Measurements from ENCODE around the gene SDK2.

SDK2 gene

DNA sequence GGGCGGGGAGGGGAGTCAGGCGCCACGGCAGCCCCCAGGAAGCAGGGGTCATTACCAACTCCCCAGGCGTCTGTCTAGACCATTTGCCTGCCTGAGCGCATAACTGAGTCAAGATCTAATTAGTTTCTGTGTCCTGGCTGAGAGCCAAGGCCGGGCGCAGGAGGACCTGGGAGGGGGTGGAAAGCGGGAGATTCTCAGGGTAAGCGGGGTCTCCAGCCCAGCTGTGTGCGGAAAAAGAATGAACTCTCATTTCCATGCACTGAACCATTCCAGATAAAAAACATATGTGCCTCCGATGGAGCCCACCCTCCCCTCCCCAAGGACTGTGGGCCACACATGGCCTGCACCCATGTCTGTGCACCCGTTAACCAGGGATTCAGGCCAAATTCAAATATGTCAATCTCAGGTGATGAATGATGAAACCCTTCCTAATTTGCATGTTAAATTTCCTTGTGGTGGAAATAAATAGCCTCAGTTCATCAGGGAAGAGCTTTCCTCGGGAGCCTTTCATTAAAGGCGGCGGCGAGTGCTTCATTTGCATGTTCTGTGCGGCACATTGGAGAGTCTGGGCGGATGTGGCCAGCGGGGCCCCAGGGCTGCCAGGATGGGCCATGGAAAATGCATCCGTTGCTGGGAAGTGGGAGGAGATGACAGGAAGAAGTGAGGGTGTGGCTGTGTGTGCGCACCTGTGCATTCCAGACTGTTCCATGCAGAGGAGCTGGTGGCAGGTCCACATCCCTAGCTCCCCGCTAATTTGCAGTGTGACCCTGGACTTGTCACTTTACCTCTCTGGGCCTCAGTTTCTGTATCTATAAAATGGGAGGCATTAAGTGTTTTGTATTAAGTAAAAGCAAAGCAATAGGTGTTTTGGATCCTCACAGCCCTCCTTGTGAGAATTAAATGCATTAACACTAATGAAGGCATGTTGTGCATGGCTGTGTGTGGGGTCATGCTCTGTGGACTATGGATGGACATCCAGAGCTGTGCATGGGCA lies 151.1 kb downstream of the SDK2 start:
- Histone ChIP-seq H3K27me3 (ENCODE audit: control insufficient read depth, insufficient read depth, low read length) (no peaks in the 10 kb centered on the region), H3K4me3 (ENCODE audit: low read depth, low read length) (no peak overlapping the region), H3K9ac (ENCODE audit: low read depth, low read length) (no peak overlapping the region), H3K9me3 (ENCODE audit: control insufficient read depth, insufficient read depth, low read length) (no peaks in the 10 kb centered on the region), H3K4me1 (ENCODE audit: control insufficient read depth, insufficient read depth, low read length) (peaks cover 11% of the 10 kb centered on the region), H3K36me3 (ENCODE audit: control insufficient read depth, insufficient read depth, low read length) (no peaks in the 10 kb centered on the region)

DNA sequence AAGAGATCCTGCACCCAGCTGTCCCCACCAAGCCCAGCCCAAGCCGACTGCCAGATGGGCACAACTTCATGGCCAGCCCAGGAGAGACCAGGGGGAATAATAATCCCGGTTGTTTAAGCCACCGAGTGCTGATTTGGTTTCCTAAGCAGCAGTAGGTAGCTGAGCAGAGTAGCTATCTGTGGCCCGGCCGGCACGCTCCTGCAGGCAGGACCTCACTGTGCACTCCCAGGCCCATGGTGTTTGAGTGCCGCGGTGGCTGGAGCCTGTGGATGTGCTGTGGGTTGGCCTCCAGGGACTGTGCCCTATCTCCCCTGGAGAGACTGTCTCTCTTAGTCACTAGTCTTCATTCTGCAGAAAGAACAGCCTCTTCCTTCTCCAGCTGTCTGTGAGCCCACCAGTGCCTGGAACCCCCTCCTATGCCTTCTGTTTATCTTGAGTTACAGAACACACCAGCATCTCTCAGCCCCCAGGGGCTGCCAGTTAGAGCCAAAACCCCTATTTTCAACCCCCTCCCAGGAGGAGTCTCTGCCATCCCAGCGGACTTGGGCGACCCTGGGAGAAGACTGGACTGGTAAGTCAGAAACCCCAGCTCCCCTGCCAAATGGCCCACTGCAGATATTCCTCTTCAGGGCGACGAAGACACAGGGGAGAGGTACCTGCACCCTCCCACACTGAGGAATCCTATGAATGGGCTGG lies 152.0 kb downstream of the SDK2 start:
- Histone ChIP-seq H3K4me3 (ENCODE audit: low read depth, low read length) (no peak overlapping the region), H3K36me3 (ENCODE audit: control insufficient read depth, insufficient read depth, low read length) (no peaks in the 10 kb centered on the region), H3K27me3 (ENCODE audit: control insufficient read depth, insufficient read depth, low read length) (no peaks in the 10 kb centered on the region), H3K9ac (ENCODE audit: low read depth, low read length) (no peak overlapping the region), H3K9me3 (ENCODE audit: control insufficient read depth, insufficient read depth, low read length) (no peaks in the 10 kb centered on the region), H3K4me1 (ENCODE audit: control insufficient read depth, insufficient read depth, low read length) (peaks cover 11% of the 10 kb centered on the region)

GRCh38 chr17:73491648-73492047 lies 152.6 kb downstream of the SDK2 start:
- Histone ChIP-seq H3K9ac (ENCODE audit: low read depth, low read length) (no peak overlapping the region), H3K4me1 (ENCODE audit: control insufficient read depth, insufficient read depth, low read length) (peaks cover 11% of the 10 kb centered on the region), H3K36me3 (ENCODE audit: control insufficient read depth, insufficient read depth, low read length) (no peaks in the 10 kb centered on the region), H3K9me3 (ENCODE audit: control insufficient read depth, insufficient read depth, low read length) (no peaks in the 10 kb centered on the region), H3K27me3 (ENCODE audit: control insufficient read depth, insufficient read depth, low read length) (no peaks in the 10 kb centered on the region), H3K4me3 (ENCODE audit: low read depth, low read length) (no peak overlapping the region)

DNA sequence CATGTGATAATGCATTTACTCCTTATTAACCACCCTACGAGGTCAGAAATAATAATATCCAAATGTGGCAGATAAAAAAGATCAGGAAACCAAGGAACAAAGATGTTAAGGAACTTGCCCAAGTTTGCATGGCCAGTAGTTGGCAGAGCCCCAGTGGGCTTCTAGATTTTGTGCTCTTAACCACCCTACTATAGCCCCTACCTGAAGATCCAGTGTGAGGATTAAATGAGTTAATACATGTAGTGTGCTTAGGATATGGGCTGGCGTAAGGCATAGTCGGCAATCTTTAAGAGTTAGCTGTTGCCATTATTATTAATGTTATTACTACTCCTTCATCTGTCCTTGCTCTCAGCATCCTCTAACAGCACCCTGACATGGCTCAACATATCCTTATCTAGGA lies 153.4 kb downstream of the SDK2 start:
- Histone ChIP-seq H3K36me3 (ENCODE audit: control insufficient read depth, insufficient read depth, low read length) (no peaks in the 10 kb centered on the region), H3K27me3 (ENCODE audit: control insufficient read depth, insufficient read depth, low read length) (no peaks in the 10 kb centered on the region), H3K9me3 (ENCODE audit: control insufficient read depth, insufficient read depth, low read length) (no peaks in the 10 kb centered on the region), H3K9ac (ENCODE audit: low read depth, low read length) (no peak overlapping the region), H3K4me3 (ENCODE audit: low read depth, low read length) (no peak overlapping the region), H3K4me1 (ENCODE audit: control insufficient read depth, insufficient read depth, low read length) (peaks cover 11% of the 10 kb centered on the region)

GRCh38 chr17:73489991-73490390 lies 154.3 kb downstream of the SDK2 start:
- no peak overlapping the region for H3K4me3 ChIP-seq (ENCODE audit: low read depth, low read length)
- no peak overlapping the region for H3K9ac ChIP-seq (ENCODE audit: low read depth, low read length)
- H3K36me3 ChIP-seq (ENCODE audit: control insufficient read depth, insufficient read depth, low read length) = peaks cover 4% of the 10 kb centered on the region
- H3K9me3 ChIP-seq (ENCODE audit: control insufficient read depth, insufficient read depth, low read length) = peaks cover 7% of the 10 kb centered on the region
- peaks cover 11% of the 10 kb centered on the region for H3K4me1 ChIP-seq (ENCODE audit: control insufficient read depth, insufficient read depth, low read length)
- H3K27me3 ChIP-seq (ENCODE audit: control insufficient read depth, insufficient read depth, low read length) = no peaks in the 10 kb centered on the region

GRCh38 chr17:73489333-73489732 lies 154.9 kb downstream of the SDK2 start:
- peaks cover 9% of the 10 kb centered on the region for H3K9me3 ChIP-seq (ENCODE audit: control insufficient read depth, insufficient read depth, low read length)
- H3K27me3 ChIP-seq (ENCODE audit: control insufficient read depth, insufficient read depth, low read length) = no peaks in the 10 kb centered on the region
- peaks cover 5% of the 10 kb centered on the region for H3K36me3 ChIP-seq (ENCODE audit: control insufficient read depth, insufficient read depth, low read length)
- no peak overlapping the region for H3K4me3 ChIP-seq (ENCODE audit: low read depth, low read length)
- H3K4me1 ChIP-seq (ENCODE audit: control insufficient read depth, insufficient read depth, low read length) = peaks cover 11% of the 10 kb centered on the region
- no peak overlapping the region for H3K9ac ChIP-seq (ENCODE audit: low read depth, low read length)

DNA sequence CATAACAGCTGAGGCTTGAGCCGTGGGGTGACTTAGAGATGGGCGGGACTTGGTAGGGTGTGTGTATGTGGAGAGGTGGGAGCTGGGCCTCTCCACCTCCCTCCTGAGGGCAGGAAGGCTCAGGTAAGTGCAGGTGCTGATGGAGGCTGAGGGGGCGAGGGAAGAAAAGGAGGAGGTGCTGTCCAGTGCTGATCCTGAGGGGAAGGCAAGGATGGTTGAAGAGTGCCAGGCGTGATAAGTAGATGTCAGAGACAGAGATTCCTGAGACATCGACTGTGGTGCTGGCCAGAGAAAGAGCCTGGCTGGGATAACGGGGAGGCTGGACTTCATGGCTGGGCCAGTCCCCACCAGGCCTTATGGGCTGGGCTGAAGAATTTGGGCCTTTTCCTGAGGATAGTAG lies 159.1 kb downstream of the SDK2 start:
- H3K4me1 ChIP-seq (ENCODE audit: control insufficient read depth, insufficient read depth, low read length) = no peaks in the 10 kb centered on the region
- H3K9ac ChIP-seq (ENCODE audit: low read depth, low read length) = no peak overlapping the region

GRCh38 chr17:73482894-73483293 lies 161.4 kb downstream of the SDK2 start:
- no peak overlapping the region for H3K4me3 ChIP-seq (ENCODE audit: low read depth, low read length)
- H3K36me3 ChIP-seq (ENCODE audit: control insufficient read depth, insufficient read depth, low read length) = peaks cover 7% of the 10 kb centered on the region
- H3K27me3 ChIP-seq (ENCODE audit: control insufficient read depth, insufficient read depth, low read length) = no peaks in the 10 kb centered on the region
- peaks cover 9% of the 10 kb centered on the region for H3K9me3 ChIP-seq (ENCODE audit: control insufficient read depth, insufficient read depth, low read length)
- no peak overlapping the region for H3K9ac ChIP-seq (ENCODE audit: low read depth, low read length)
- H3K4me1 ChIP-seq (ENCODE audit: control insufficient read depth, insufficient read depth, low read length) = no peaks in the 10 kb centered on the region

More for the DNA sequence above, 159.1 kb downstream of the SDK2 start:
- no peaks in the 10 kb centered on the region for H3K27me3 ChIP-seq (ENCODE audit: control insufficient read depth, insufficient read depth, low read length)
- peaks cover 9% of the 10 kb centered on the region for H3K9me3 ChIP-seq (ENCODE audit: control insufficient read depth, insufficient read depth, low read length)
- no peak overlapping the region for H3K4me3 ChIP-seq (ENCODE audit: low read depth, low read length)
- peaks cover 5% of the 10 kb centered on the region for H3K36me3 ChIP-seq (ENCODE audit: control insufficient read depth, insufficient read depth, low read length)

DNA sequence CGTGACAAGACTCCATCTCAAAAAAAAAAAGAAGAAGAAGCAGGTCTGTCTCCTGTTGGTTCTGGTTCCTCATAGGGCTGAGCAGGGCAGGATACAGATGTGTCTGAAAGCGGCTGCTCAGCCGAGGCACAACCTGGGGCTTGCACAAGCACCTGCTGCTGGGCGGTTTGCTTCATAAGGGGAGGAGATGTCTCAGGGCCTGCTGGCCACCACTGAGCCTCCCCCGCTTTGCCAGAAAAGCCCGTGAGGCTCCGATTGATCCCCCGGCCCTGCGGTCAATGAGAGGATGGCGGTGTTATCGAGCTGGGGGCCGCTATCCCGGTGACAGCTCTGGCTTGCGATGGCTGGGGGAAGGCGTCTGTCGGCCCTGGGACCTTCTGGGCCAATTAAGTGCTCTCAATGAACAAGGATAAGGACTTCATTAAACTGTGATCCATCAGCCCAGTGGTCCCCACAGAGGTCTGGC lies 162.0 kb downstream of the SDK2 start:
- no peaks in the 10 kb centered on the region for H3K4me1 ChIP-seq (ENCODE audit: control insufficient read depth, insufficient read depth, low read length)
- peaks cover 9% of the 10 kb centered on the region for H3K9me3 ChIP-seq (ENCODE audit: control insufficient read depth, insufficient read depth, low read length)
- H3K4me3 ChIP-seq (ENCODE audit: low read depth, low read length) = no peak overlapping the region
- H3K9ac ChIP-seq (ENCODE audit: low read depth, low read length) = no peak overlapping the region
- H3K36me3 ChIP-seq (ENCODE audit: control insufficient read depth, insufficient read depth, low read length) = peaks cover 7% of the 10 kb centered on the region
- H3K27me3 ChIP-seq (ENCODE audit: control insufficient read depth, insufficient read depth, low read length) = no peaks in the 10 kb centered on the region

- no peak overlapping the region for H3K4me3 ChIP-seq (ENCODE audit: low read depth, low read length)
- peaks cover 7% of the 10 kb centered on the region for H3K36me3 ChIP-seq (ENCODE audit: control insufficient read depth, insufficient read depth, low read length)
- no peaks in the 10 kb centered on the region for H3K27me3 ChIP-seq (ENCODE audit: control insufficient read depth, insufficient read depth, low read length)
- H3K4me1 ChIP-seq (ENCODE audit: control insufficient read depth, insufficient read depth, low read length) = no peaks in the 10 kb centered on the region
- H3K9me3 ChIP-seq (ENCODE audit: control insufficient read depth, insufficient read depth, low read length) = peaks cover 9% of the 10 kb centered on the region
- H3K9ac ChIP-seq (ENCODE audit: low read depth, low read length) = no peak overlapping the region
These were observed 162.6 kb downstream of the SDK2 start for GRCh38 chr17:73481676-73482075.

GRCh38 chr17:73480740-73481139 lies 163.5 kb downstream of the SDK2 start:
- no peaks in the 10 kb centered on the region for H3K4me1 ChIP-seq (ENCODE audit: control insufficient read depth, insufficient read depth, low read length)
- peaks cover 7% of the 10 kb centered on the region for H3K36me3 ChIP-seq (ENCODE audit: control insufficient read depth, insufficient read depth, low read length)
- no peaks in the 10 kb centered on the region for H3K27me3 ChIP-seq (ENCODE audit: control insufficient read depth, insufficient read depth, low read length)
- H3K9me3 ChIP-seq (ENCODE audit: control insufficient read depth, insufficient read depth, low read length) = peaks cover 9% of the 10 kb centered on the region
- H3K4me3 ChIP-seq (ENCODE audit: low read depth, low read length) = no peak overlapping the region
- peak overlapping the region; percentile 24 for H3K9ac ChIP-seq (ENCODE audit: low read depth, low read length)
